HG03432 (cell line): ENCODE results near the gene SALL1.

ENCODE experiments used
- ATAC-seq: cut with Tn5 transposase; IDR thresholded peaks from one replicate; pipeline ENCODE4 v1.9.1; 2021; ENCODE audit warnings: mild to moderate bottlenecking, moderate library complexity; ENCODE audit not compliant: unreplicated experiment

SALL1 gene

DNA sequence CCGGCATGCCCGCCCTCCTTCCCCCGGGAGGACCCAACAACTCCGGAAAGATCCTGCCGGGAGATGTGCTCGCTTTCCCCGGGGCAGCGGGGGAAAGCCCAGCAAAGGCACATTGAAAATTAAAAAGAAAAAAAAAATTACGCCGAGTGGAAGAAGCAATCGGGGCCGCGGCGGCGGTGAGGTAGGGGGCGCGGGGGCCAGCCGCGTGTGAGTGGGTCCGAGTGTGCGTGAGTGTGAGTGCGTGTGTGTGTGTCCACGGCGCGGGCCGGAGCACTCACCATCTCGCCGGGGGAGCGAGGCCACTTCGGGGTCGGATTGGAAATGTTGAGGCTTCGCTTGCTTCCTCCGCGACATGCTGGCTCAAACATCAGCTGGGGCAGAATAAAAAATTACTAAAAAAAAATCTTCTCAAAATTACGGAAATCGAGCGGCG, at the start of gene SALL1:
TSS of gene SALL1 (minus strand) at position 383 of the 433 bp plus-strand sequence. CDS start at position 354, 29 bp downstream.
- ATAC-seq = no peak

DNA sequence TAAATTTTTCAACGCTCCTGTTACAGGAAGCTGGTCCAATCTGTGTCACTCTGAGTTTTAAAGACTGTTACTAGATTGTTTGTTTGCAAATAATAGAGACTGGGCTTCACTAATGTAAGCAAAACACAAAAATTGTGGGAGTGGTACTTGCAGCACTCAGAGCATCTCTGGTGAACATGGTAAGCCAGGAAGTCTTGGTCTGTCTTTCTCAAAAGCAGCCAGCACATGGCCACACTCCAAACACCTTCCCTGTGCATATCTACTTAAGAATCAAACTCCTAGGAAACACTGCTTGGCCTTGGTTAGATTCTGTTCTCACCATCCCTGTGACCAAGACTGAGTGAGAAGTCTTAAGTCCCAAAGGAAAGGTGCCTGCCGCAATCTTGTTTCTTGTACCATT, 49.7 kb upstream of the SALL1 start:
- no peak for ATAC-seq

GRCh38 chr16:51197953-51198748, 47.1 kb upstream of the SALL1 start:
- no peak for ATAC-seq

- ATAC-seq = no peak
Measured at GRCh38 chr16:51193879-51194278, 42.8 kb upstream of the SALL1 start.

DNA sequence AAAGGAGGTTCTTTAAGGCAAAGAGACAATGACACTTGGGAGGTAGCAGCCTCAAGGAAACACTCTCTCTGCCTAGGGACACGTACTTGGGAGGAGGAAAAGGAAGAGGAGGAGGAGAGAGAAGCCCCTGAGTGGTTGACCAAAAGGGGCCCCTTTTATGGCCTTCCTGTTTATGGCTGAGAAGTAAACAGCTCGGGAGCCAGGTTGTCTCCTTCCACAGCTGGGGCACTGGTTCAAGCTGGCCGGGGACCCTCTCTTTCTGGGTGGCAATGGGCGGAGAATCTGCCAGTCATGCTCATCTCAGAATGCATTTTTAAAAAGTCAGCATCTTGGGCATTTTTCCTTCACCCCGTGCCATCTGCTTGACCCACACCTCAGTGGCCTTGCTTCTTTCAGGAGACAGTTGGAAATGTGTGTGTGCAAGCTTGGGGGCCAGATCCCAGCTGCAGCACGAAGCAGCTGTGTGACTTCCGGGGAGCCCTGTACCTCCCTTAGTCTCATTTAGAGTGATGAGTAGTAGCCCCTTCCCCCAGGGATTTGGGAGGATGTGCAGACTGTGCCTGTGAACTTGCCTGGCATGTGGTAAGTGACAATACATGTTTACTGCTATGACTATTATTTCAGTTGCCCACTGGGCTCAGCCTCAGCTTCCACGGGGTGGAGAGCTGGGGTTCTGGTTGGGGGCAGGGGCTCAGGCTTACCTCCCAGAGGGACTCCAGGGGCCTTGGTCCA, 33.8 kb upstream of the SALL1 start:
- ATAC-seq = peak; percentile 76

- no peak for ATAC-seq
Measured at GRCh38 chr16:51181503-51181811, 30.4 kb upstream of the SALL1 start.

DNA sequence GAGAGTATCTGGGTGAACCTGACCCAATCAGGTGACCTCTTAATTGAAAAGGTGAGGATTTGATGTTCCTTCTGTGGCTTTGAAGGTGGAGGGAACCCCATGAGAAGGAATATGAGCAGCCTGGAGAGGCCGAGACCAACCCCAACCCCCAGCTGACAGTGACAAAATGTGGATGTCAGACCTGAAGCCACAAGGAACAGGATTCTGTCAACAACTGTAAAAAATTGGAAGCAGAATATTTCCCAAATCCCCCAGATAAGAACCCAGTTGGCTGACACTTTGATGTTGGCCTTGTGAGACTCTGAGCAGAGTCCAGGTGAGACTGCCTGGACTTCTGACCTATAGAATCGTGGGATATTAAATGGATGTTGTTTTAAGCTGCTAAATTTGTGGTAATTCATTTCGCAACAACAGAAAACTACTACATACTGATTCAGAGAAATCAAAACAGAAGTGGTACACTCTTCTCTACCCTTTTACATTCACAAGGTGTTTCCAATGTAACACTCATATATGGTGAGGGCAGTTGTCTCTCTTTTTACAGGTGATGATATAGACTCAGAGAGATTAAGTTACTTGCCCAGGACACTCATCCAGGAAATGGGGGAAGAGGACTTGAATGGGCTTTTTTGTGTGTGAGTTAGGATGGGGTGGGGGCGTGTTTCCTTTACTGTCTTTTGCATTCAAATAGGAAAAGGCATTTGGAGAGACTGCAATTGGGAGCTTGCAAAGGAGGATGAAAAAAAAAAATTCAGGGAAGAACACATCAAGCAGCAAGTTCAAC, 29.8 kb upstream of the SALL1 start:
- ATAC-seq = no peak

DNA sequence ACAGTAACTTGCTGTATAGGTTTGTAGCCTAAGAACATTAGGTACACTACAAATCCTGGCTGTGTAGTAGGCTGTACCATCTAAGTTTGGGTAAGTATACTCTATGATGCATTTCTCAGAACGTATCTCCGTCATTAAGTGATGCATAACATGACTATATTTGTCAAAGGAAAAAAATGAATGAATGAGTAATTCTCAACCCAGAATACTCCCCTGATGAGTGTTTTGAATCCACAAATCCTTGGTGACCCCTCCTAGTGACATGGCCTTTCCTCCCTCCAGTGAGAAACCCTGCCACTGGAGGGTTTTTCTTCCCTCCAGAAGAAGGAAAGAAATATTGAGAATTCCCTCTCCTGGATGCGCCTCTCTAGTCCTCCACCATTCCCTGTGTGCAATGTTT, 24.0 kb upstream of the SALL1 start:
- ATAC-seq = no peak

DNA sequence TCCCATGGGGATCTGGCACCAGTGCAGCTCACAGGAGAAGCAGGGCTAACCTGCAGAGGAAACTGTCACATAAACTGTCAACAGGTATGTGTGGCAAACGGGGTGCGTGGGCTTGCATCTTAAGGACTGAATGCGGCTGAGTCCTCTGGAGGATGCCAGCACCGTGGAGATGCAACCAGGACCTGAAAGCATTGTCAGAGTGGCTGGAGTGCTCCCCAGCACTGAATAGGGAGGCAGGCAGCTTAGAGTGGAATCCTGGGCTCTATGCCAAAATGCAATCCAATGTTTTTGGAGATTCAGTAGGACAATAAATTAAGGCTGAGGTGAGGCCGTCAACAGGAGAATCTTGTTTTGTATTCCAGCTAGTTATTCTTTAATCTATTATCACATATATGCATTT, 21.3 kb upstream of the SALL1 start:
- no peak for ATAC-seq

DNA sequence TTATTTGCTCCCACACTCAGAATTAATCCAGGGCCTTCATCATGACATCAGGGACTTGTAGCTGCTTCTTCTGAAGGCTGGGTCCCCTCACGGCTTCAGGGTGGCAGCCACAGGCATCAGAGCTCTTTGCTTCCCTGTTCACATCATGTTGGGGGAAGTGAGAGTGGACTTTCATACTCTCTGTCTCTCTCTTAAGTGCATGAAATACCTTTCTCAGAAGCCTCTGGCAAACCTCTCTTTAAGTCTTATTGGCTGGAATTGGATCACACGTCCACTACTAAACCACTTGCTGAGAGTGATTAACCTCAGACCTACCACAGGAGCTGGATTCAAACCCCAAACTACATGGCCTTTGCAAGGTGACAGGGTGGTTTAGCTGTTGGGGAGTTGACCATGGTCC, 17.7 kb upstream of the SALL1 start:
- ATAC-seq = no peak

- no peak for ATAC-seq
Measured at GRCh38 chr16:51167170-51167895, 16.3 kb upstream of the SALL1 start.

DNA sequence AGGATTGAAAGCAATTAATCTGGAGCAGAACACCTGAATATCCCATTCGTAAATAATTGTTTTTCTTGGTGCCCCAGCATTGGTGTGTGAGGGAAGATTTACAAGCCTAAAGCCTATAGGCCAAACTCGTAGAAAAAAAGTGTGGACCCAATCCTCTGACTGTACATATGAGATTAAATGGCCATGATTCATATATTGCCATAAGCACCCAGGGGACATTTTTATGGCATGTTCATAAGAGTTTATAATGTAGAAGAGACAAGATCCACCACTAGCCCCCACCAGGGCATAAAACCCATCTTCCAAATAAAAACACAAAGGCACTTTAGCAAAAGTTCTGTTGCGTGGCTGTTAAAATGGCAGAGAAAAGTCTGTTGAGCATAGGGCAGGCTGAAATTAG, 15.5 kb upstream of the SALL1 start:
- no peak for ATAC-seq

DNA sequence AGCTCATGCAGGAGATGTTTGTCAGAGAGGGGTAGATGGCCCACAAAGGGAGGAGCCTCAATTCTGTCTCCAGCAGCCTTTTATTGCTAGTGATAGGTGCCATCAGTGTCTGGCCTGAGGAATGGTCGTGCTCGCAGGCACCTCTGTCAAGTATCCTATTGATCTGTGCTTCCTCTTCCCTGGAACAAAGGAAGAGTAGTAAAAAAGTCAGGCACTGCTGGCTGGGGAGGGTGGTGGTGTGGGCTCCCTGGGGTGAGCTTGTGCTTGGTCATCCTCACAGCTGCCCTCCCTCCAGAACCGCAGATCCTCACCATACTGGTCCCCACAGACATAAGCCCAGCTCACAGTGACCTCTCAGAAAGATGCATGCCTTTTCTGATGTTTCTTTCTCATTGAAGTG, 15.0 kb upstream of the SALL1 start:
- ATAC-seq = no peak

DNA sequence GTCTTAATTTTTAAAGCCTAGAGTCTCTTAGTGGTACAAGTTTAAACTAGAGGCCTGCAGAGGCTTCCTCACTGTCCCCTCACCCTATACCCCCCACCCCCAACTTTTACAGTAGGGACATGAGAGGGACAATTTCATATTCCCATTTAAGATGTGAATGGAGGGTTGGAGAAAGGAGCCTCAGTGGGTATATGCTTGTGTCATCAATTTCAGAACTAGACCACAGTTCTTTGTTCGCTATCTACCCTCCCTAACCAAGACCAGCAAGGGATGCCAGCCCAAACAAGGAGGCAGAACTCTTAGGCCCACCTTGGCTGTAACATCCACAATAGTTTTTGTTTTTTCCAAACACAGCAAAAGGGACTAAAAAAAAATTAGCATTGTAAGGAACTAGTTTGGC, 14.0 kb upstream of the SALL1 start:
- ATAC-seq = no peak

GRCh38 chr16:51164574-51164973, 13.5 kb upstream of the SALL1 start:
- no peak for ATAC-seq

DNA sequence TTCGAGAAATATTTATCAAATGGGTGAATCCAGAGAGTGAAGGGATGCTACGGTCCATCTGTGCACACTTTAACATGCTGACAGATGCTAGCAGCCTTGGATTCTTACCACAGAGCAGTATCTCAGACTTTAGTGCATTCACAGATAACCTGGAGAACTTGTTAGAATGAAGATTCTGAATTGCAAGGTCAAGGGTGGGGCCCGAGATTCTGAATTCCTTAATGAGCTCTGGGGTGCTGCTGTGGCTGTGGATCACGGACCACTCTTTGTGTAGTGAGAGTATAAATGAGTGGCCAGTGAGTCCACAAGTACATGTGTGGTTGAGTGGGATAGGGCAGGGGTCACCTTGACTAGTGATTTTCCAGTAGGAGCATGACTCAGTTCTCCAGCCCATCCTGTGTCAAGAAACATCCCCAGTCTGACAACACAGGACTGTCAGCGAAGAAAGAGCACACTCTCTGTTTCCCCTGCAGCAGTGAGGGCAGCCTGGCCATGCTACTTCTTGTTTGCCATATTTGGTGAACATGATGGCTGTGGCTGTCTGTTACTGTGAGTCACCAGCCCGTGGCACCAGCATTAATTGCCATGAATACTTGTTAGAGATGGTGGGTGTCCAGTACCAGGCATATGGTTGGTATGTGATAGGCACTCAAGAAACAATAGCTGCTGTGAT, 13.0 kb upstream of the SALL1 start:
- ATAC-seq = no peak

- no peak for ATAC-seq
Measured at GRCh38 chr16:51163366-51163765, 12.3 kb upstream of the SALL1 start.

DNA sequence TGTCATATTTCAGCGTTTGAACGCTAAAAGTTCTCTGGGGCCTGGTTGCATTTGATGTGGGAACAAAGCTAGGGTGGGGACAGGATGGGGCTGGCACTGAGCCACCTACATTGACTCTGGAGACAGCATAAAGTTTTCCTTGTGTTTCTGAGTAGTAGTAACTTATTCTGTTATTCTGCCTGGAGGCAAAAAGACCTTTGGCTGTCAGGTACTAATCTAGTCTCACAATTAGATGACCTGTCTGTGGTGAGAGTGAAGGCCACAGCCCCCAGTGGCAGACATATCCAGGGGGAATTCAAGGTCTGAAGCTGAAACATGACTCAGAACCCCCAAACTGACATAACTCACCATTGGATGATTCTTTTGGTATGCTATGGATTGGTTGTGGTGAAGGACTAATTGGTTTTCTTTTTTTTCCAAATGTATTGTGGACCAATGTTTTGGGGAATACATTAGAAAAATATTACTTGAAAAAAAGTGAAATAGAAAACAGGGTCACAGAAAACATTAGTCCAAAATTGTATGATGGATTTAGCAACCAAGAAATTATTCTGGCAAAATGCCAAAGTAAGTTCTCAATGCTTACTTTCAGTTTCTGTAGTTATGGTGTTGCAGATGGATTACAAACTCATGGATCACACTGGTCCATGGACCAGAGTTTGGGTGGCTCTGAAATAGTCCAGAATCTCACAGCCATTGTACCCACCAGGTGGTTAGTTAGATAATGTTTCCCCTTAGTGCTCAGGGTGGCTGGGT, 10.5 kb upstream of the SALL1 start:
- no peak for ATAC-seq

GRCh38 chr16:51159865-51160264, 8.8 kb upstream of the SALL1 start:
- no peak for ATAC-seq

DNA sequence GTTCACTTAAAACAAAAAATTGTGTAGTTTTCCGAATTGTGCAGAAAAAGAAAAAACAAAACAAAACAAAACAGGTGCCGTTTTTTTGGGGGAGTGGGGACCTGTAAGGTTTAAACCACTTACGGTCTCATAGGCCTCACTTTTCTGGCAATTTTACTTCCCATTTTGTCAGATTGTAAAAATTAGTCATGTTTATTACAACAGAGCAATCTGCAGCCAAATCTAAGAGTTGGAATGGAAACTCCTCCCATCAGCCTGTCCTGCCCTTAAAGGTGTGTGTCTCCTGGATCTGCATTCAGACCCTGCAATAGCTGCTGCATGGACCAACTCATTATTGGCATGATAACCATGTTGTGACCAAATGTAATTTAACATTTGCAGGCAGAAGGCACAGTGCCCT, 8.2 kb upstream of the SALL1 start:
- ATAC-seq = no peak
